Esophagus (tissue), 2 donors: Measurements from ENCODE around the gene TSHZ2. TPM values are rescaled to one million over a fixed set of nuclear protein-coding genes. Genes with fewer than 3 reads are reported as not detected.
"Not testable (repeated sequence)": the region's sequence is repeated elsewhere in the genome, so short reads cannot be mapped to it uniquely, and the experiment has no call there.

Source experiments
- H3K27ac ChIP-seq, 2 donors: one replicate each; pipeline ENCODE4 v1.5.1; 2013; ENCODE audit warnings: low read depth in 2 of 2, mild to moderate bottlenecking in 2 of 2, inconsistent platforms in 1 of 2, low read length in 1 of 2, moderate library complexity in 1 of 2
- H3K27me3 ChIP-seq, 2 donors: one replicate each; pipeline ENCODE4 v1.6.1; 2013; ENCODE audit warnings: low read length in 2 of 2, control low read depth in 1 of 2, mild to moderate bottlenecking in 1 of 2; ENCODE audit not compliant: insufficient read depth in 2 of 2, control insufficient read depth in 1 of 2
- H3K36me3 ChIP-seq, 2 donors: one replicate each; pipeline ENCODE4 v1.6.1; 2013; ENCODE audit warnings: low read length in 1 of 2; ENCODE audit not compliant: control insufficient read depth in 2 of 2, insufficient read depth in 2 of 2
- H3K4me1 ChIP-seq, 2 donors: one replicate each; pipeline ENCODE4 v1.6.1; 2013; ENCODE audit warnings: low read length in 1 of 2; ENCODE audit not compliant: control insufficient read depth in 2 of 2, insufficient read depth in 2 of 2
- H3K4me3 ChIP-seq, 2 donors: one replicate each; pipeline ENCODE4 v1.5.1; 2013; ENCODE audit warnings: low read length in 2 of 2, mild to moderate bottlenecking in 2 of 2, low read depth in 1 of 2, moderate library complexity in 1 of 2
- H3K9me3 ChIP-seq, 2 donors: one replicate each; pipeline ENCODE4 v1.6.1; 2013; ENCODE audit warnings: mild to moderate bottlenecking in 2 of 2, low read depth in 1 of 2, low read length in 1 of 2, moderate library complexity in 1 of 2; ENCODE audit not compliant: control insufficient read depth in 2 of 2, insufficient read depth in 1 of 2
- WGBS, 2 donors: extraction: QIAGEN DNeasy Blood & Tissue Kit; methylation state at CpG; one replicate each; pipeline ENCODE4 v1.1.7; 2013; 5-methylcytosine and 5-hydroxymethylcytosine counted together
- polyA plus RNA-seq, 2 donors: library from polyadenylated mRNA; stranded (reverse); fragments of 200-250 nt; gene quantifications; one replicate each; pipeline ENCODE4 v1.2.3, GENCODE V29; 2013
- donor health status: healthy with polysubstance abuse.
- donor health status: Bipolar disorder and iron deficiency.

Gene TSHZ2
- polyA plus RNA-seq, 2 donors = 4.6 to 11.7 TPM

- H3K27me3 ChIP-seq = no peaks in the 10 kb centered on the region
- WGBS, 2 donors = 89 to 91% methylated on average over 4 of the region's 4 CpGs
- peaks cover 0 to 3% of the 10 kb centered on the region in 2 donors for H3K9me3 ChIP-seq
- H3K36me3 ChIP-seq = no peaks in the 10 kb centered on the region
- no peak overlapping the region for H3K27ac ChIP-seq
- no peak overlapping the region for H3K4me3 ChIP-seq
- H3K4me1 ChIP-seq = no peaks in the 10 kb centered on the region
These were observed 480.9 kb downstream of the TSHZ2 start for GRCh38 chr20:53453076-53453475.

- no peak overlapping the region for H3K27ac ChIP-seq
- WGBS, 2 donors = 82 to 90% methylated on average over 6 of the region's 6 CpGs
These were observed 482.6 kb downstream of the TSHZ2 start for GRCh38 chr20:53454675-53455276.

GRCh38 chr20:53463101-53463972, 491.2 kb downstream of the TSHZ2 start:
- Histone ChIP-seq H3K27me3 (no peaks in the 10 kb centered on the region), H3K4me1 (no peaks in the 10 kb centered on the region), H3K36me3 (no peaks in the 10 kb centered on the region), H3K4me3 (no peak overlapping the region), H3K27ac (no peak overlapping the region), H3K9me3 (no peaks in the 10 kb centered on the region)
- WGBS, 2 donors = 88 to 89% methylated on average over 6 of the region's 6 CpGs

More at GRCh38 chr20:53454675-53455276, 482.6 kb downstream of the TSHZ2 start:
- Histone ChIP-seq H3K4me3 (no peak overlapping the region), H3K9me3 (peaks cover 0 to 3% of the 10 kb centered on the region in 2 donors), H3K4me1 (no peaks in the 10 kb centered on the region), H3K36me3 (no peaks in the 10 kb centered on the region), H3K27me3 (no peaks in the 10 kb centered on the region)

- WGBS, 2 donors = 88 to 92% methylated on average over 4 of the region's 4 CpGs
- Histone ChIP-seq H3K27ac (no peak overlapping the region), H3K4me3 (no peak overlapping the region), H3K9me3 (no peaks in the 10 kb centered on the region), H3K36me3 (no peaks in the 10 kb centered on the region), H3K4me1 (no peaks in the 10 kb centered on the region), H3K27me3 (no peaks in the 10 kb centered on the region)
These were observed 494.1 kb downstream of the TSHZ2 start for GRCh38 chr20:53466279-53466678.

- Histone ChIP-seq H3K36me3 (no peaks in the 10 kb centered on the region), H3K9me3 (no peaks in the 10 kb centered on the region), H3K4me3 (no peak overlapping the region), H3K4me1 (no peaks in the 10 kb centered on the region), H3K27ac (no peak overlapping the region), H3K27me3 (no peaks in the 10 kb centered on the region)
- WGBS, 2 donors = 78 to 81% methylated on average over 5 of the region's 5 CpGs
These were observed 496.4 kb downstream of the TSHZ2 start for GRCh38 chr20:53468587-53468986.

- 92 to 98% methylated on average over 12 to 18 of the region's 18 CpGs for WGBS, 2 donors
- H3K4me3 ChIP-seq = not testable (repeated sequence)
These were observed 500.7 kb downstream of the TSHZ2 start for GRCh38 chr20:53472859-53473258.

GRCh38 chr20:53480913-53481312, 508.8 kb downstream of the TSHZ2 start:
- Histone ChIP-seq H3K27ac (no peak overlapping the region), H3K9me3 (no peaks in the 10 kb centered on the region), H3K4me1 (no peaks in the 10 kb centered on the region), H3K36me3 (no peaks in the 10 kb centered on the region), H3K27me3 (no peaks in the 10 kb centered on the region), H3K4me3 (no peak overlapping the region)
- WGBS, 2 donors = 88 to 93% methylated on average over 2 of the region's 2 CpGs

More at GRCh38 chr20:53472859-53473258, 500.7 kb downstream of the TSHZ2 start:
- not testable (repeated sequence) for H3K9me3 ChIP-seq, H3K27me3 ChIP-seq, H3K27ac ChIP-seq, H3K36me3 ChIP-seq, H3K4me1 ChIP-seq

- Histone ChIP-seq H3K9me3 (no peaks in the 10 kb centered on the region), H3K36me3 (peaks cover 0 to 2% of the 10 kb centered on the region in 2 donors), H3K4me1 (no peaks in the 10 kb centered on the region), H3K4me3 (no peak overlapping the region), H3K27ac (no peak overlapping the region), H3K27me3 (no peaks in the 10 kb centered on the region)
- 71 to 73% methylated on average over 4 of the region's 4 CpGs for WGBS, 2 donors
These were observed 515.5 kb downstream of the TSHZ2 start for GRCh38 chr20:53487461-53488200.

- Histone ChIP-seq H3K36me3 (peaks cover 0 to 2% of the 10 kb centered on the region in 2 donors), H3K4me3 (no peak overlapping the region), H3K4me1 (no peaks in the 10 kb centered on the region), H3K27ac (no peak overlapping the region), H3K27me3 (no peaks in the 10 kb centered on the region), H3K9me3 (no peaks in the 10 kb centered on the region)
- 88 to 90% methylated on average over 6 of the region's 6 CpGs for WGBS, 2 donors
These were observed 516.7 kb downstream of the TSHZ2 start for GRCh38 chr20:53488775-53489272.
